PFSK-1 (cell line): ENCODE data around the gene SFT2D3.

Experiments
- FOXP2 ChIP-seq: optimal IDR thresholded peaks from 2 replicates; pipeline ENCODE3; 2011; ENCODE audit warnings: borderline replicate concordance, control low read depth, inconsistent platforms; ENCODE audit not compliant: insufficient read depth; ENCODE audit errors: extremely low read length, extremely low read depth
- POLR2AphosphoS5 ChIP-seq: IDR thresholded peaks from 2 replicates; pipeline ENCODE4 v1.6.1; 2012; ENCODE audit warnings: low read depth, mild to moderate bottlenecking, control low read depth, low read length, moderate library complexity
- REST ChIP-seq, 2 experiments: IDR thresholded peaks; 2 replicates each; pipeline versions ENCODE4 v1.6.1 to v1.8.0; 2011 to 2012; ENCODE audit warnings: low read depth in 2 of 2, low read length in 2 of 2, control low read depth in 1 of 2, inconsistent platforms in 1 of 2, mild to moderate bottlenecking in 1 of 2, moderate library complexity in 1 of 2; ENCODE audit not compliant: insufficient read depth in 1 of 2
- SIN3A ChIP-seq: IDR thresholded peaks from 2 replicates; pipeline ENCODE4 v1.6.1; 2012; ENCODE audit warnings: mild to moderate bottlenecking, low read length, moderate library complexity, borderline replicate concordance; ENCODE audit not compliant: insufficient read depth
- TAF1 ChIP-seq: IDR thresholded peaks from 2 replicates; pipeline ENCODE4 v1.6.1; 2012; ENCODE audit warnings: low read length, control low read depth, borderline replicate concordance; ENCODE audit not compliant: insufficient read depth

Gene SFT2D3

GRCh38 chr2:127737892-127738291 is 36.6 kb downstream of the SFT2D3 start:
- TF ChIP-seq FOXP2 (no peak), REST (IDR thresholded peaks at IDR 0.05; ENCODE audit: insufficient read depth in 1 of 2, low read depth in 2 of 2, low read length in 2 of 2) (no peak), SIN3A (no peak), POLR2AphosphoS5 (no peak), TAF1 (no peak)

GRCh38 chr2:127739800-127740199 is 38.5 kb downstream of the SFT2D3 start:
- TF ChIP-seq POLR2AphosphoS5 (no peak), FOXP2 (no peak), TAF1 (no peak), REST (IDR thresholded peaks at IDR 0.05; ENCODE audit: insufficient read depth in 1 of 2, low read depth in 2 of 2, low read length in 2 of 2) (no peak), SIN3A (no peak)

- TF ChIP-seq REST (IDR thresholded peaks at IDR 0.05; ENCODE audit: insufficient read depth in 1 of 2, low read depth in 2 of 2, low read length in 2 of 2) (no peak), POLR2AphosphoS5 (no peak), TAF1 (no peak)
These were observed 39.5 kb downstream of the SFT2D3 start for GRCh38 chr2:127740665-127741288.

GRCh38 chr2:127743477-127744026 is 42.3 kb downstream of the SFT2D3 start:
- TF ChIP-seq FOXP2 (no peak), POLR2AphosphoS5 (no peak), TAF1 (no peak), REST (IDR thresholded peaks at IDR 0.05; ENCODE audit: insufficient read depth in 1 of 2, low read depth in 2 of 2, low read length in 2 of 2) (no peak), SIN3A (no peak)
